HG03159 (cell line): ENCODE results near the gene MICU1.
"Not testable (repeated sequence)": the region's sequence is repeated elsewhere in the genome, so short reads cannot be mapped to it uniquely, and the experiment has no call there.

Experiments
- ATAC-seq: cut with Tn5 transposase; IDR thresholded peaks from one replicate; pipeline ENCODE4 v1.9.1; 2021; ENCODE audit warnings: mild to moderate bottlenecking, moderate library complexity; ENCODE audit not compliant: unreplicated experiment

MICU1 gene

DNA sequence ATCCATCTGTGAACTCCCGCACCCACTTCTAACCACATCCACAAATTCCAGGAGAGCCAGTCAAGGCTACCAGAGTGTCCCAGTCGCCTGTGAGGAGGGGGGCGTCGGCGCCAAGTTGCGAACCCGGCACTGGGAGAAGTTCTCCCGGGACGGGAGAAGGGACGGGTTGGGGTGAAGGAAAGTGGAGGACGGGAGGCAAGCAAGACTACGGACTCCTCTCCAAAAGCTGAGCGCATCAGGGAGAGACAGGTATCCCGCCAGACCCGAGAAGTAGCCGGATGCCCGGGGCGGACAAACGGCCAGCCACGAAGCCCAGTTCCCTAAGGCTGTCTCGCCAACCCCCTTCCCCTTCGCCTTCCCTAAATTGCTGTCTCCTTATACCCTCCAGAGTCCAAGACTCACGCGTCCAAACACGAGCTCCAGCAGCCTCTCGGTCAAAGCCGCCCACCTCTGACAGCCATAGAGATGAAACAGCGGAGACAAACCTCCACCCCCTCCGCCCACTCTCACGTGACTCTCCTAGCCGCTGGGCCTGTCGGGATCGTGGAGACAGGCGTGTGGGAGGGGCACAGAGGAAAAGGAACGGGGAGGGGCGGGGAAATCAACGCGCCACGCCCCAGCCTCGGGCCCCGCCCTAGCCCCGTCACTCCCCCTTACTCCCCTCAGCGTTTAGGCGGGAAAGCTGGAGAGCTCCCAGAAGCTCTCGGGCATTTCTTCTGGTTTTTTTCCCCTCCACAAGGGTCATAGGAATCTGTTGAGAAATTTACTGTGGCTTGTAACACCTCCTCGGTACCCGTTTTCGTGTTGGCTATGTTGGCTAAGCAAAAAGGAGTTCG is at the start of gene MICU1:
Gene MICU1, minus strand, starts transcription at position 472 of the 836 bp plus-strand sequence. CDS start 59,286 bp downstream, outside the sequence.
- ATAC-seq = peak; percentile 98

DNA sequence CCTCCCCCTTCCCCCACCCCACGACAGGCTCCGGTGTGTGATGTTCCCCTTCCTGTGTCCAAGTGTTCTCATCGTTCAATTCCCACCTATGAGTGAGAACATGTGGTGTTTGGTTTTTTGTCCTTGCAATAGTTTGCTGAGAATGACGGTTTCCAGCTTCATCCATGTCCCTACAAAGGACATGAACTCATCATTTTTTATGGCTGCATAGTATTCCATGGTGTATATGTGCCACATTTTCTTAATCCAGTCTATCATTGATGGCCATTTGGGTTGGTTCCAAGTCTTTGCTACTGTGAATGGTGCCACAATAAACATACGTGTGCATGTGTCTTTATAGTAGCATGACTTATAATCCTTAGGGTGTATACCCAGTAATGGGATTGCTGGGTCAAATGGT is 48.3 kb upstream of the MICU1 start:
- not testable (repeated sequence) for ATAC-seq

DNA sequence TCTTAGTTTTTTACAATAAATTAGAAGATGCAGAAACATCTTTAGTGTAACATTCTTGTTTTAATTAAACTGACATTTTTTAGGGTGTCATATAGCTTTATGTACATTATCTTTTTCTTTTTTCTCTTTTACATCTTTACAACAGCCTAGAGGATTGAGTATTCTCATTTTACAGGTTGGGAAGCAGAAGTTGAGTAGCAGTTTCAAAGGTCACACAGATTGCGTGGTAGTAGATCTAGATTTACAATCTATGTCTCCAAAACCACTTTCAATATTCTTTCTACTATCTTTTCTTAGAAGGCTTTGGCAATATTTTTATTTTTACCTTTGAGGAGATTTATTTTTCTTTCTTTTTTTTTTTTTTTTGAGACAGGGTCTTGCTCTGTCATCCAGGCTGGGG is 47.4 kb upstream of the MICU1 start:
- ATAC-seq = no peak

DNA sequence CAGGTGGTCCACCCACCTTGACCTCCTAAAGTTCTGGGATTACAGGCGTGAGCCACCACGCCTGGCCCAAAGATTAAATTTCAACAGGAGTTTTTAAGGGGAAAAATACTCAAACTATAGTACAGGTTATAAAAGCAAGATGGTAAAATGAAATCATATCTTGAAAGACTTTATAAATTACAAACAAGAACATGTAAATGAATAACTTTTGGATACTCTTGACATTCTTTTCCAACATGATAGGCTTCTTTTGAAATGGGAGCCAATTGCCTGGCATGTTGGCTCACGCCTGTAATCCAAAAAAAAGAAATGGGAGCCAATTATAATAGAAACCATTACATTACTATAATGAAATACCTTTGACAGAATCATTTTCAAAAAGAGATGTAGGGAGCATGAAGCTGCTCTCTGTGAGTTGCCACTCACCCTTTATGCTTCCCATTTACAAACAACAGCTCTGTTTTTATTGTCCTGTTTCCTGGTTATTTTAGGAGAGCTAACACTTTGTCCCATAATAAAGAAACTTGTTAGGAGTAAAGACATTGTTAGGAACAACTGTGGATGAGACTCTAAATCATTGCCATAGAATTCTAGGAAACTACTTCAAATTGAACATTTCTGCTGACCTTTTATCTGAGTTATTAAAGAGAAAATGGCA is 41.5 kb upstream of the MICU1 start:
- ATAC-seq = no peak

- ATAC-seq = no peak
These were observed 40.0 kb upstream of the MICU1 start for GRCh38 chr10:72665925-72666324.

GRCh38 chr10:72663971-72664370 is 38.1 kb upstream of the MICU1 start:
- ATAC-seq = no peak

DNA sequence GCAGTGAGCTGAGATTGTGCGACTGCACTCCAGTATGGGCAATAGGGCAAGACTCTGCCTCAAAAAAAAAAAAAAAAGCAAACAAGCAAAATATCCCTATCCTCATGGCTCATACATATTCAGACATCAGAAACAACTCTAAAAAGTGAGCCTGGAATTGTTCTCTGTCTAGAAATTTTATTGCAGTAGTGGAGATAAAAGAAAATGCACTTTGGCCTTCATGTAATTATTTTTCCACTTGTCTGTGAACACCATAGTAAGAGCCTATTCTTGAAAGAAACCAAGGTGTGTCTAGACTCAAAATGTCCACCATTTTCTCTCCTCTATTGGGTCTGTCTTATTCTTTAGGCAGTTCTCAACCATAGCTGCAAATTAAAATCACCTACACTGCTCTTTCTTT is 35.6 kb upstream of the MICU1 start:
- no peak for ATAC-seq

- ATAC-seq = no peak
These were observed 34.3 kb upstream of the MICU1 start for GRCh38 chr10:72660220-72660619.

- ATAC-seq = no peak
These were observed 33.8 kb upstream of the MICU1 start for GRCh38 chr10:72659694-72660093.

GRCh38 chr10:72658696-72659400 is 33.0 kb upstream of the MICU1 start:
- no peak for ATAC-seq

DNA sequence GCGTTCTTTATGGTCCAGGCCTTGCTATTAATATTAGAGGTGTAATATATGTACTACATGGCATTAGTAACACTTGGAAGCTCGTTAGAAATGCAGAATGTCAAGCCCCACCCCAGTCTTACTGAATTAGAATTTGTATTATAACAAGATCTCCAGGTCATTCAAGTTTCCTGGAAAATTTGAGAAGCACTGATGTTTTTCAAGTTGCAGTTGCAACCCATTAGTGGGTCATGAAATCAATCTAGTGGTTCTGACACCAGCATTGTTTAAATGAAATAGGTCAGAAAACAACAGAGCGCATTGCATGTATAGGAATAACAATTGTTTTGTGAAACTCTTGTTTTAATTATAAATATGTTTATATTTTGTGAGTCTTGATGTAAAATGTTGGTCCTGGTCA is 28.8 kb upstream of the MICU1 start:
- ATAC-seq = no peak

DNA sequence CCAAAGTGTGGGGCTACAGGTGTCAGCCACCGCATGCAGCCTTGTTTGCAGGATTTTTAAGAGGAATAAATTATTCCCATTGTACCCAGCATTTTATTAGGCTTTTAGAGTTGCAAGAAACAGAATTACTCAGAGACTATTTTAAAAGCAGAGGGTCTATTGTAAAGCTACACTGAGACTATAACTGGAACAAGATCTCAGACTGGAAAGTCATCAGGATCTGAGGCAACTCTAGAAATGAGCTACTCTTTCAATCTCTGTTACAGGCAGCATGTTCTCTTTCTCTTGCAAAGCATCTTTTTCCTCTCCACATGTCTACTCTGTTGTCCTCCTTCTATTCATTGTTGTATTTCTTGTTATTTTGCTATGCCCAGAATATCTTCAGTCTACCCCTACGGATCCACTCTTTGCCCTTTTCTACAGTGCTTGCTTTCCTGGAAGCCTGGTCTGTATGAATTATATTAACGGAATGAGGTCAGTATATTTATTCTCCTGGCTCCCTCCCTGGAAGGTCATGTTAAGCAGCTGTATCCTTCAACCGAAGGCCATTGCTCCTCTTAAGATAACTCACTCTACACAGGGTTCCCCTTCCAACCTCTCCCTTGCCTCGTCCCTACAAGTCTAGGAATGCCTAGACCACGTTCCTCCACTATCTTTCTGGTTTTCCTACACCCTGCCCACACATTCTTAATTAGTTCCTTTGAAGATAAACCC is 27.7 kb upstream of the MICU1 start:
- ATAC-seq = no peak

GRCh38 chr10:72649291-72649690 is 23.4 kb upstream of the MICU1 start:
- ATAC-seq = no peak

DNA sequence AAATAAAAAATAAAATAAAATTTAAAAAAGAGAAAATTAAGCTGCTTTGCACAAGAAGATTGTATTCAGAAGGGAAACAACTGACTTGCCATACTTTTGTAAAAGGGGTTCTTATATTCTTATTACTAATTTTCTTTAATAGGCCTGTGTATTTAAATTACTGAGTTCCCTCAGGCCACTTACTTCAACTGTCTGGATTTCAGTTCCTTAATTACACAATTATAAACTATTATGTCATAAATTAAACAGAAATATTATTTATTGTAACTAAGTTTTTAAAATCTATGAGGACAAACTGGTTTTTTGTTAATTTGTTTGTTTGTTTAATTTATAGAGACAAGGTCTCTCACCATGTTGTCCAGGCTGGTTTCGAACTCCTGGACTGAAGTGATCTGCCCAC is 22.4 kb upstream of the MICU1 start:
- no peak for ATAC-seq

- ATAC-seq = not testable (repeated sequence)
These were observed 21.1 kb upstream of the MICU1 start for GRCh38 chr10:72646971-72647370.

- ATAC-seq = no peak
These were observed 19.5 kb upstream of the MICU1 start for GRCh38 chr10:72645263-72645858.

- ATAC-seq = no peak
These were observed 16.4 kb upstream of the MICU1 start for GRCh38 chr10:72642318-72642717.

DNA sequence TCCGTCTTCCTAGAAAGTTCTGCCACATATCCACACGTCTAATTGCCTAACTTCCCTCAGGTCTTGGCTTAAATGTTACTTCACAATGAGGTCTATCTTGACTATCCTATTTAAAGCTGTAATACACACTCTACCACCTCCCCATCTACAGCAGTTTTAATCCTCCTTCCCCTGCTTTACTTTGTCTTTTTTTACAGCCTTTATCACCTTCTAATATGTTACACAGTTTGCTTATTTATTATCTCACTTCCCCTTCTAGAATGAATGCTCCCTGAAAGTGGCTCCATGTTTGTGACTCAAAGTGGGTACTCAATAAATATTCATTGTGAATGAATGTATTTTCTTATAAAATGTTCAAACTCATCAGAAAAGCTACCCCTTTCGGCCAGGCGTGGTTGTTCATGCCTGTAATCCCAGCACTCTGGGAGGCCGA is 13.6 kb upstream of the MICU1 start:
- no peak for ATAC-seq

- ATAC-seq = no peak
These were observed 12.9 kb upstream of the MICU1 start for GRCh38 chr10:72638586-72639440.

- no peak for ATAC-seq
These were observed 11.5 kb upstream of the MICU1 start for GRCh38 chr10:72637398-72637857.
